ENCODE measurements around the gene UQCRC2. TPM values are rescaled to one million over a fixed set of nuclear protein-coding genes. Genes with fewer than 3 reads are reported as not detected.

The UQCRC2 gene
- total RNA-seq: 172 and 177 TPM in 2 replicates

GRCh38 chr16:21952793-21953540, at the start of gene UQCRC2:
Gene UQCRC2 (plus strand): TSS chr16:21953361. CDS start chr16:21953424, 63 bp downstream.

DNA sequence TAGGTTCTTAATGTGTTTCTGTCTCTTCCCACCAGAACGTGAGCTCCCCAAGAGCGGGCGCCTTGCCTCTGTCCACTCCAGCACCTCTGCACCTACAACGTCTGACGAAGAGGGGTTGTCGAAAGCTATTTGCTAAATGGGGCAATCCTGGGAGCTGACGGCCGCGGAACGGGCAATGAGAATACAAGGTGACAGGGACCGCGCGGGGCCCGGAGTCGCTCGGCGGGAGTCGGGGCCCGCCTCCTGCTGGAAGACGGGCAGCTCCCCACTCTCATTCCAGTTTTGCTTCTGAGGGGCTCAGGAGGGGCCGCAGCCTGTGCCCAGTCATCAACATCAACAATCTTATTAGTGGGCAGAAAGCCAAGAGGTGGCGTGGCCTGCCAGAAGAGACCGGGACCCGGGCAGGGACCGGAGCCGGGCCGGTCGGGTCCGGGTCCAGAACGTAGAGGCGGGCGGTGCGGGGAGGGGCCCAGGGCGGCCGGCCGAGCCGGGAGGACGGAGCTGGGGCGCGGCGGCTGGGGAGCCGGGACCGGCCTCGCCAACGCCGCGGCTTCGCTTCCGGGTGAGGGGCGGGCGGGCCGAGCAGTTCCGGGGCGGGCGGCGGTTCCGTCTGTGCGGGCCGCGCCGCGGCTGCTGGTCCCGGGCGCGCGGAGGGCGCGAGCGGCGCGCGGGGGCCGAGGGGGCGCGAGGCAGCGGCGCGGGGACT, 54.5 kb downstream of the UQCRC2 start, which contains the start of gene MOSMO:
Gene MOSMO (plus strand): TSS at position 603 of the 706 bp plus-strand sequence. CDS start 191 bp downstream, outside the sequence.

Other genes with a start within 250 kb of the UQCRC2 start
- 6.0 and 9.0 TPM in 2 replicates for gene NPIPB4, start 95.6 kb upstream of the UQCRC2 start, total RNA-seq
- not detected in 2 replicates for gene PDZD9, start 47.8 kb downstream of the UQCRC2 start, total RNA-seq
- 7.9 and 8.4 TPM in 2 replicates for gene MOSMO, start 54.8 kb downstream of the UQCRC2 start, total RNA-seq
- not detected in 2 replicates for gene VWA3A, start 139.2 kb downstream of the UQCRC2 start, total RNA-seq
- gene SDR42E2, start 209.1 kb downstream of the UQCRC2 start, total RNA-seq: not detected in 2 replicates

Measured in airway epithelial cell (primary cell).